ENCODE data around the gene MYO3A. TPM values are rescaled to one million over a fixed set of nuclear protein-coding genes. Genes with fewer than 3 reads are reported as not detected.
"Not testable (repeated sequence)": the region's sequence is repeated elsewhere in the genome, so short reads cannot be mapped to it uniquely, and the experiment has no call there.

Gene MYO3A
- total and polyA plus RNA-seq, 2 donors (not counting 3 experiments of a cell fraction or from before 2014, with no cell fraction given) = not detected

DNA sequence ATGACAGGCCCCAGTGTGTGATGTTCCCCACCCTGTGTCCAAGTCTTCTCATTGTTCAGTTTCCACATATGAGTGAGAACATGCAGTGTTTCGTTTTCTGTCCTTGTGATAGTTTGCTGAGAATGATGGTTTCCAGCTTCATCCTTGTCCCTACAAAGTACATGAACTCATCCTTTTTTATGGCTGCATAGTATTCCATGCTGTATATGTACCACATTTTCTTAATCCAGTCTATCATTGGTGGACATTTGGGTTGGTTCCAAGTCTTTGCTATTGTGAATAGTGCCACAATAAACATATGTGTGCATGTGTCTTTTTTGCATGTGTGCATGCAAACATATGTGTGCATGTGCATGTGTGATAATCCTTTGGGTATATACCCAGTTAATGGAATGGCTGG lies 163.5 kb downstream of the MYO3A start:
- H3K9me1 ChIP-seq (replicated peaks; ENCODE audit: control insufficient read depth, extremely low read depth, insufficient read depth, low read length); H3K4me3 ChIP-seq (replicated peaks in 1 of 3; ENCODE audit: insufficient read depth in 1 of 3, low read depth in 1 of 3, low read length in 3 of 3); H3K9ac ChIP-seq (replicated peaks; ENCODE audit: extremely low read depth, insufficient read depth, low read length); H3K27me3 ChIP-seq (ENCODE audit: control insufficient read depth in 2 of 2, insufficient read depth in 2 of 2, low read length in 2 of 2); H3K79me2 ChIP-seq (ENCODE audit: control insufficient read depth, insufficient read depth, low read length); H3K4me2 ChIP-seq (ENCODE audit: insufficient read depth, low read length); H4K20me1 ChIP-seq (replicated peaks; ENCODE audit: control insufficient read depth, extremely low read depth, insufficient read depth, low read length); H3K27ac ChIP-seq (ENCODE audit: insufficient read depth, low read depth, low read length); FAIRE-seq; dilution Hi-C loops (cut with MboI; ENCODE audit: extremely low pct_ligation_motif_present, low sequenced_read_pairs); POLR2A ChIA-PET; BruUV-seq (replicated peaks); H3K36me3 ChIP-seq (ENCODE audit: control insufficient read depth in 2 of 2, extremely low read depth in 1 of 2, insufficient read depth in 2 of 2, low read length in 2 of 2); intact Hi-C loops (cut with micrococcal nuclease); H2AFZ ChIP-seq (ENCODE audit: low read depth, low read length); CTCF ChIA-PET; DNase-seq (ENCODE audit: low read depth, low spot score); H3K9me3 ChIP-seq (replicated peaks; ENCODE audit: control insufficient read depth, insufficient read depth, low read length); H3K4me1 ChIP-seq (ENCODE audit: control insufficient read depth, extremely low read depth, insufficient read depth, low read length): not testable (repeated sequence)

DNA sequence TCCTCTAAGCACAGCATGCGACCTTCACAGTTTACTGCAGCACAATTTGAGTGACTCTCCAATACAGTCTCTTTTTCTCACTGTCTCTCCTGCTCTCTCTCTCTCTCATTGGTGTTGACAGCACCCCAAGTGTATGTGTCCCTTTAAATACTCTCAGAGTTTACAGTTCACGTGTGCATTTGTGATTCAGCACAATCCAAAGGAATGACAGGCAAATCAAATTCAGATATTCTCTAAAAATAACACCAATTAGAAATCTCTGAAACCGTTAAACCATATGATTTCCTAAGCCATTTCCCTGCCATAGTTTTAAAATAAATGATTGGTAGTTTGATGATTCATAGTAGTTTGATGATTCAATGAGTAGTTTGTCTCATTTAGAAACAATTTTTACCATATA lies 178.5 kb downstream of the MYO3A start:
- Histone ChIP-seq H3K79me2 (ENCODE audit: control insufficient read depth, insufficient read depth, low read length) (no peaks in the 10 kb centered on the region), H4K20me1 (replicated peaks; ENCODE audit: control insufficient read depth, extremely low read depth, insufficient read depth, low read length) (no peaks in the 10 kb centered on the region), H3K4me3 (replicated peaks in 1 of 3; ENCODE audit: insufficient read depth in 1 of 3, low read depth in 1 of 3, low read length in 3 of 3) (no peak overlapping the region), H3K9ac (replicated peaks; ENCODE audit: extremely low read depth, insufficient read depth, low read length) (no peak overlapping the region), H3K36me3 (ENCODE audit: control insufficient read depth in 2 of 2, extremely low read depth in 1 of 2, insufficient read depth in 2 of 2, low read length in 2 of 2) (no peaks in the 10 kb centered on the region), H3K4me2 (ENCODE audit: insufficient read depth, low read length) (no peak overlapping the region), H2AFZ (ENCODE audit: low read depth, low read length) (no peak overlapping the region), H3K27me3 (ENCODE audit: control insufficient read depth in 2 of 2, insufficient read depth in 2 of 2, low read length in 2 of 2) (no peaks in the 10 kb centered on the region), H3K9me1 (replicated peaks; ENCODE audit: control insufficient read depth, extremely low read depth, insufficient read depth, low read length) (no peaks in the 10 kb centered on the region), H3K4me1 (ENCODE audit: control insufficient read depth, extremely low read depth, insufficient read depth, low read length) (no peaks in the 10 kb centered on the region), H3K9me3 (replicated peaks; ENCODE audit: control insufficient read depth, insufficient read depth, low read length) (peaks cover 4% of the 10 kb centered on the region), H3K27ac (ENCODE audit: insufficient read depth, low read depth, low read length) (no peak overlapping the region)
- dilution Hi-C loops (cut with MboI; ENCODE audit: extremely low pct_ligation_motif_present, low sequenced_read_pairs) (no loop called here), intact Hi-C loops (cut with micrococcal nuclease) (no loop called here)
- ChIA-PET CTCF (no interaction called here), POLR2A (no interaction called here)
- FAIRE-seq (no peak), DNase-seq (ENCODE audit: low read depth, low spot score) (no peak)
- no TSS peak for BruUV-seq (replicated peaks)
- TF ChIP-seq FOS (IDR thresholded peaks at IDR 0.05; ENCODE audit: borderline replicate concordance, insufficient read depth, low read length) (no peak), EZH2 (IDR thresholded peaks at IDR 0.05; ENCODE audit: borderline replicate concordance, low read depth, low read length, severe bottlenecking) (no peak), POLR2A (IDR thresholded peaks at IDR 0.05; ENCODE audit: low read depth, low read length) (no peak), MYC (IDR thresholded peaks at IDR 0.05; ENCODE audit: low read depth, low read length) (no peak), POLR2AphosphoS5 (IDR thresholded peaks at IDR 0.05; ENCODE audit: insufficient read depth, low read depth, low read length) (no peak), GATA2 (IDR thresholded peaks at IDR 0.05; ENCODE audit: insufficient read depth, insufficient read length, low read depth, low read length) (no peak)
- TF ChIP-seq, protein P1, sequence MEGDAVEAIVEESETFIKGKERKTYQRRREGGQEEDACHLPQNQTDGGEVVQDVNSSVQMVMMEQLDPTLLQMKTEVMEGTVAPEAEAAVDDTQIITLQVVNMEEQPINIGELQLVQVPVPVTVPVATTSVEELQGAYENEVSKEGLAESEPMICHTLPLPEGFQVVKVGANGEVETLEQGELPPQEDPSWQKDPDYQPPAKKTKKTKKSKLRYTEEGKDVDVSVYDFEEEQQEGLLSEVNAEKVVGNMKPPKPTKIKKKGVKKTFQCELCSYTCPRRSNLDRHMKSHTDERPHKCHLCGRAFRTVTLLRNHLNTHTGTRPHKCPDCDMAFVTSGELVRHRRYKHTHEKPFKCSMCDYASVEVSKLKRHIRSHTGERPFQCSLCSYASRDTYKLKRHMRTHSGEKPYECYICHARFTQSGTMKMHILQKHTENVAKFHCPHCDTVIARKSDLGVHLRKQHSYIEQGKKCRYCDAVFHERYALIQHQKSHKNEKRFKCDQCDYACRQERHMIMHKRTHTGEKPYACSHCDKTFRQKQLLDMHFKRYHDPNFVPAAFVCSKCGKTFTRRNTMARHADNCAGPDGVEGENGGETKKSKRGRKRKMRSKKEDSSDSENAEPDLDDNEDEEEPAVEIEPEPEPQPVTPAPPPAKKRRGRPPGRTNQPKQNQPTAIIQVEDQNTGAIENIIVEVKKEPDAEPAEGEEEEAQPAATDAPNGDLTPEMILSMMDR (IDR thresholded peaks at IDR 0.05; ENCODE audit: extremely low read depth in 1 of 2, insufficient read depth in 1 of 2, low read depth in 1 of 2, low read length in 2 of 2) = no peak
- TF ChIP-seq, protein P2, sequence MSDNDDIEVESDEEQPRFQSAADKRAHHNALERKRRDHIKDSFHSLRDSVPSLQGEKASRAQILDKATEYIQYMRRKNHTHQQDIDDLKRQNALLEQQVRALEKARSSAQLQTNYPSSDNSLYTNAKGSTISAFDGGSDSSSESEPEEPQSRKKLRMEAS (IDR thresholded peaks at IDR 0.05; ENCODE audit: insufficient read depth, insufficient read length) = no peak

Measured in endothelial cell of umbilical vein (primary cell).